ENCODE results near the gene BCAR3.

The BCAR3 gene

GRCh38 chr1:93625582-93626327 lies 55.9 kb downstream of the BCAR3 start:
- ChIA-PET CTCF (interaction anchor here (0.6 to 9.9 kb wide), 8 partner anchors 13 to 321 kb away, joined by 3 to 309 read pairs (median 6); no protein-coding TSS in a partner anchor), POLR2A (interaction anchor here (0.7 to 2.5 kb wide), 3 partner anchors 59 to 220 kb away, joined by 3 to 10 read pairs (median 4); partner anchors contain the start of gene FNBP1L)
- H3K4me3 ChIP-seq (ENCODE audit: low read depth, low read length): no peak overlapping the region
- H3K9me3 ChIP-seq (ENCODE audit: control insufficient read depth, insufficient read depth, low read depth, low read length): no peaks in the 10 kb centered on the region
- TF ChIP-seq ZBTB8A (tag by site-specific recombination; IDR thresholded peaks at IDR 0.05) (no peak), ZXDB (tag by site-specific recombination; IDR thresholded peaks at IDR 0.05) (0 out of 2 replicates have a peak, but pooled peaks have one; percentile 27), ZFHX2 (tag by site-specific recombination; conservative IDR thresholded peaks at IDR 0.05) (no peak), FEZF1 (tag by site-specific recombination; IDR thresholded peaks at IDR 0.05) (peak; percentile 65)
- H3K4me1 ChIP-seq (ENCODE audit: control insufficient read depth, insufficient read depth, low read length): 0 out of 2 replicates have a peak, but pooled peaks cover 2% of the 10 kb centered on the region
- no peaks in the 10 kb centered on the region for H3K36me3 ChIP-seq (ENCODE audit: control insufficient read depth in 2 of 2, insufficient read depth in 1 of 2, low read length in 2 of 2)
- no peak overlapping the region for H3K27ac ChIP-seq (ENCODE audit: extremely low read depth, low read depth, low read length)

DNA sequence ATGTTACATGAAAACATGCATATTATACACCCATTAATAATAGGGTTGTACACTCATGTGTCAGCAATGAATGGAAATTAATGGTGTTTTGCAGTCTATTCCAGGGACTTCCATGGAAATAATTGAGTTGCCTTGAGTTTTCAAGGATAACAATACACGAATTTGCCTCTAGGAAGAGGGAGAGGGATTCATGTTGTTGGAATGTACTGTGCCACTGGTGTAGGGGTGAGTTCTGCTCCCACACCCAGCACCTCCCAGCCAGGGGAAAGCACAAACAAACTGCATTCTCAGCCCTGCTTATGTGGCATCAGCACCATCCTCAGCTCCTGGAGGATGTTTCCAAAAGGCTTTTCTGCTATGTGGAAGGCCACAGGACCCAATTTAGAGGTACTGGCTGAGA lies 57.8 kb downstream of the BCAR3 start:
- H3K9me3 ChIP-seq (ENCODE audit: control insufficient read depth, insufficient read depth, low read depth, low read length): no peaks in the 10 kb centered on the region
- 0 out of 2 replicates have a peak, but pooled peaks cover 2% of the 10 kb centered on the region for H3K4me1 ChIP-seq (ENCODE audit: control insufficient read depth, insufficient read depth, low read length)
- POLR2A ChIA-PET: no interaction called here
- no peaks in the 10 kb centered on the region for H3K36me3 ChIP-seq (ENCODE audit: control insufficient read depth in 2 of 2, insufficient read depth in 1 of 2, low read length in 2 of 2)
- CTCF ChIA-PET: interaction anchor here (0.6 to 3.0 kb wide), 4 partner anchors 72 to 319 kb away, joined by 4 to 17 read pairs (median 6); no protein-coding TSS in a partner anchor
- no peak overlapping the region for H3K4me3 ChIP-seq (ENCODE audit: low read depth, low read length)
- no peak for TF ChIP-seq ZNF707 (tag by site-specific recombination; IDR thresholded peaks at IDR 0.05)
- TF ChIP-seq ZNF692 (tag by site-specific recombination; IDR thresholded peaks at IDR 0.05): no peak
- no peak for TF ChIP-seq ZNF366 (tag by site-specific recombination; conservative IDR thresholded peaks at IDR 0.05)
- TF ChIP-seq ZNF341 (tag by site-specific recombination; IDR thresholded peaks at IDR 0.05; ENCODE audit: low read depth): no peak
- no peak overlapping the region for H3K27ac ChIP-seq (ENCODE audit: extremely low read depth, low read depth, low read length)

- Histone ChIP-seq H3K27ac (ENCODE audit: extremely low read depth, low read depth, low read length) (no peak overlapping the region), H3K4me3 (ENCODE audit: low read depth, low read length) (no peak overlapping the region), H3K36me3 (ENCODE audit: control insufficient read depth in 2 of 2, insufficient read depth in 1 of 2, low read length in 2 of 2) (no peaks in the 10 kb centered on the region), H3K9me3 (ENCODE audit: control insufficient read depth, insufficient read depth, low read depth, low read length) (no peaks in the 10 kb centered on the region), H3K4me1 (ENCODE audit: control insufficient read depth, insufficient read depth, low read length) (0 out of 2 replicates have a peak, but pooled peaks cover 2% of the 10 kb centered on the region)
- ChIA-PET POLR2A (interaction anchor here (0.7 kb wide), 1 partner anchor 319 kb away, joined by 3 read pairs; no protein-coding TSS in a partner anchor), CTCF (interaction anchor here (0.5 to 1.6 kb wide), 3 partner anchors 190 to 319 kb away, joined by 4 to 8 read pairs (median 5); no protein-coding TSS in a partner anchor)
- no peak for TF ChIP-seq ZNF549 (tag by site-specific recombination; IDR thresholded peaks at IDR 0.05)
- no peak for TF ChIP-seq ZNF114 (tag by site-specific recombination; IDR thresholded peaks at IDR 0.05)
- TF ChIP-seq ZNF623 (tag by site-specific recombination; IDR thresholded peaks at IDR 0.05): no peak
- no peak for TF ChIP-seq ZNF146 (tag by site-specific recombination; IDR thresholded peaks at IDR 0.05)
- no peak for TF ChIP-seq ZBTB10 (tag by site-specific recombination; IDR thresholded peaks at IDR 0.05)
- no peak for TF ChIP-seq ZNF645 (tag by site-specific recombination; IDR thresholded peaks at IDR 0.05)
- no peak for TF ChIP-seq ZNF174 (tag by site-specific recombination; IDR thresholded peaks at IDR 0.05)
- TF ChIP-seq ZNF18 (tag by site-specific recombination; IDR thresholded peaks at IDR 0.05): no peak
- TF ChIP-seq BCL11B (tag by site-specific recombination; IDR thresholded peaks at IDR 0.05; ENCODE audit: low read depth): no peak
- no peak for TF ChIP-seq ZNF830 (tag by site-specific recombination; IDR thresholded peaks at IDR 0.05; ENCODE audit: low read depth)
- TF ChIP-seq ZNF19 (tag by site-specific recombination; IDR thresholded peaks at IDR 0.05; ENCODE audit: low read depth): no peak
- TF ChIP-seq, protein P1, sequence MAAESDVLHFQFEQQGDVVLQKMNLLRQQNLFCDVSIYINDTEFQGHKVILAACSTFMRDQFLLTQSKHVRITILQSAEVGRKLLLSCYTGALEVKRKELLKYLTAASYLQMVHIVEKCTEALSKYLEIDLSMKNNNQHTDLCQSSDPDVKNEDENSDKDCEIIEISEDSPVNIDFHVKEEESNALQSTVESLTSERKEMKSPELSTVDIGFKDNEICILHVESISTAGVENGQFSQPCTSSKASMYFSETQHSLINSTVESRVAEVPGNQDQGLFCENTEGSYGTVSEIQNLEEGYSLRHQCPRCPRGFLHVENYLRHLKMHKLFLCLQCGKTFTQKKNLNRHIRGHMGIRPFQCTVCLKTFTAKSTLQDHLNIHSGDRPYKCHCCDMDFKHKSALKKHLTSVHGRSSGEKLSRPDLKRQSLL (tag by site-specific recombination; IDR thresholded peaks at IDR 0.05): no peak
- TF ChIP-seq YY2 (tag by site-specific recombination; IDR thresholded peaks at IDR 0.05): no peak
- no peak for TF ChIP-seq ZNF555 (tag by site-specific recombination; conservative IDR thresholded peaks at IDR 0.05)
Observed at GRCh38 chr1:93623436-93623835, 58.2 kb downstream of the BCAR3 start.
